Body of pancreas (tissue), 4 donors: ENCODE data around the gene SLC26A4.

Experiments
- CTCF ChIP-seq, 7 experiments: fragments of 450-650 bp in 4 of 7; fragments of 200-600 bp in 3 of 7; sonication (generic) in 3 of 7; IDR thresholded peaks; one replicate each; pipeline ENCODE4 v1.5.1; 2016 to 2019; ENCODE audit warnings: antibody characterized with exemption in 7 of 7
- POLR2A ChIP-seq, 3 donors: fragments of 450-650 bp; IDR thresholded peaks; one replicate each; pipeline ENCODE4 v1.6.1; 2016; ENCODE audit warnings: antibody characterized with exemption in 3 of 3, mild to moderate bottlenecking in 2 of 3

GRCh38 chr7:107632492-107632865, 28.1 kb upstream of the SLC26A4 start:
- TF ChIP-seq CTCF (IDR thresholded peaks at IDR 0.05) (no peak), POLR2A (IDR thresholded peaks at IDR 0.05) (no peak)
